Panc1 (cell line): Measurements from ENCODE around the gene ROR1.

ENCODE experiments used
- CTCF ChIP-seq: fragments of 450-650 bp; IDR thresholded peaks from 2 replicates; pipeline ENCODE4 v1.5.1; 2017; ENCODE audit warnings: mild to moderate bottlenecking
- POLR2AphosphoS5 ChIP-seq: IDR thresholded peaks from 2 replicates; pipeline ENCODE4 v1.6.1; 2012; ENCODE audit warnings: mild to moderate bottlenecking, low read depth, low read length, moderate library complexity
- SIN3A ChIP-seq: IDR thresholded peaks from 2 replicates; pipeline ENCODE4 v1.6.1; 2012; ENCODE audit warnings: low read depth, mild to moderate bottlenecking, low read length, moderate library complexity, borderline replicate concordance; ENCODE audit not compliant: insufficient read depth

DNA sequence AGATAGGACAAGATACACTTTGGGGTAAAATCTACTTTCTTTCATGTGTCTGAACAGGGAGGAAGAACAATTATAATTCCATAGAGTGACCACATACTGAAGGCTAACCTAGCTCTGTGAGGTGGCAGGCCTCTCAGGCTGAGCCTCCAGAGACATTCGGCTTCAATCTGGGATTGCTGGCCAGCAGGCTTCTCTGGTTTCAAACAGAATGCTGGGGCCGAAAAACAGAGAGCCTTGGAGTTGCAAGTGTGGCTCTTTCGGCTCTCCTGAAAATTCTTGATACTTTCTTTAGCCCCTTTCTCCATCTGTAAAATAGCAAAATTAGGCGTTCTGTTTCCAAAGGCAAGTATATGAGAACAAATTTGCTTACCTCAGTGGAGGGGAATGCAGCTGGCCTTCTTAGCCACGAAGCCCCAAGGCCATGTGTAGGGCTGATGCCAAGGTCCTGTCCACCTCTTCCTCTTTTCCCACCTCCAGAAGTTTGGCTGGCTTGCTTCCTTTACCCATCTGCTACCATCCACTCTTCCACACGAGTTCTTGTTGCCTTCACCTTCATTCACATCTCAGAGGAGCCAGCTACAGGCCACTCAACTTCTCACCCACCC, 399.6 kb downstream of the ROR1 start:
- TF ChIP-seq CTCF, result no peak
- no peak for TF ChIP-seq SIN3A
- TF ChIP-seq POLR2AphosphoS5, result no peak
